ENCODE measurements around the gene EFCAB6. TPM values are rescaled to one million over a fixed set of nuclear protein-coding genes. Genes with fewer than 3 reads are reported as not detected.

EFCAB6 gene
- total and polyA plus RNA-seq, 2 of the 4 experiments (the other 2 are of a cell fraction) = 0.44 to 1.1 TPM

- Histone ChIP-seq H3K14ac (replicated peaks; ENCODE audit: low read depth, low read length) (no peak overlapping the region), H3K4ac (ENCODE audit: low read depth, low read length) (no peak overlapping the region), H2AFZ (replicated peaks; ENCODE audit: low read length, poor library complexity) (no peak overlapping the region), H3K56ac (ENCODE audit: extremely low read depth, insufficient read depth, low read length) (no peak overlapping the region), H3K4me1 (ENCODE audit: control insufficient read depth, insufficient read depth, low read length) (peaks cover 31% of the 10 kb centered on the region), H3K27ac (ENCODE audit: insufficient read depth, low read length) (no peak overlapping the region), H3K36me3 (ENCODE audit: control insufficient read depth, insufficient read depth, low read length) (no peaks in the 10 kb centered on the region), H2BK120ac (ENCODE audit: low read depth, low read length) (no peak overlapping the region), H4K20me1 (ENCODE audit: insufficient read depth, low read length) (no peaks in the 10 kb centered on the region; the same call in 1 of the 2 replicates), H2AK5ac (ENCODE audit: low read depth, low read length) (no peak overlapping the region), H2BK20ac (ENCODE audit: low read depth, low read length) (no peak overlapping the region), H3K9me3 (ENCODE audit: control insufficient read depth, insufficient read depth, low read length) (no peaks in the 10 kb centered on the region), H3K23ac (ENCODE audit: low read depth, low read length) (no peak overlapping the region), H3K4me2 (ENCODE audit: low read depth, low read length) (no peak overlapping the region), H3K18ac (ENCODE audit: low read depth, low read length) (no peak overlapping the region), H4K8ac (ENCODE audit: low read depth in 2 of 2, low read length in 2 of 2) (no peak overlapping the region), H3K9ac (ENCODE audit: low read depth, low read length) (no peak overlapping the region), H3K79me1 (ENCODE audit: low read depth in 1 of 2, low read length in 2 of 2) (no peaks in the 10 kb centered on the region), H2BK15ac (ENCODE audit: low read depth, low read length) (no peak overlapping the region), H4K5ac (ENCODE audit: low read depth, low read length) (no peak overlapping the region), H3K27me3 (ENCODE audit: control insufficient read depth, insufficient read depth, low read length) (no peaks in the 10 kb centered on the region), H4K91ac (ENCODE audit: insufficient read depth, low read depth, low read length) (no peak overlapping the region), H2AK9ac (replicated peaks; ENCODE audit: low read depth, low read length, poor library complexity) (no peak overlapping the region), H3K9me1 (ENCODE audit: insufficient read depth, low read length) (0 out of 2 replicates have a peak, but pooled peaks cover 7% of the 10 kb centered on the region), H2BK5ac (ENCODE audit: low read depth, low read length, poor library complexity, severe bottlenecking) (no peak overlapping the region), H3K4me3 (ENCODE audit: insufficient read depth, low read depth, low read length) (no peak overlapping the region)
- intact Hi-C loops (cut with micrococcal nuclease) (no loop called here), dilution Hi-C loops (cut with HindIII; ENCODE audit: low sequenced_read_pairs, unreplicated experiment) (no loop called here), in situ Hi-C loops (cut with MboI; ENCODE audit: low sequenced_read_pairs) (no loop called here)
- CTCF ChIA-PET = interaction anchor here (1.2 kb wide), 1 partner anchor 439 kb away, joined by 3 read pairs; no protein-coding TSS in a partner anchor
- BruUV-seq (replicated peaks) = no TSS peak
- no peak for TF ChIP-seq CTCF (conservative IDR thresholded peaks at IDR 0.05; ENCODE audit: low read depth, low read length)
- TF ChIP-seq BHLHE40 (IDR thresholded peaks at IDR 0.05; ENCODE audit: low read depth, low read length) = no peak
- TF ChIP-seq ELK1 (IDR thresholded peaks at IDR 0.05; ENCODE audit: borderline replicate concordance, low read depth, low read length) = no peak
- no peak for TF ChIP-seq MAFK (IDR thresholded peaks at IDR 0.05; ENCODE audit: low read depth, low read length)
- TF ChIP-seq NFE2L2 (IDR thresholded peaks at IDR 0.05; ENCODE audit: low read depth, low read length) = no peak
- TF ChIP-seq CEBPB (IDR thresholded peaks at IDR 0.05; ENCODE audit: low read depth, low read length) = no peak
- no peak for TF ChIP-seq SMC3 (IDR thresholded peaks at IDR 0.05; ENCODE audit: low read depth, low read length)
- no peak for TF ChIP-seq FOS (IDR thresholded peaks at IDR 0.05; ENCODE audit: low read depth, low read length)
- TF ChIP-seq POLR2A (IDR thresholded peaks at IDR 0.05; ENCODE audit: low read depth, low read length) = no peak
- TF ChIP-seq MXI1 (IDR thresholded peaks at IDR 0.05; ENCODE audit: borderline replicate concordance, low read depth, low read length) = no peak
- TF ChIP-seq RAD21 (IDR thresholded peaks at IDR 0.05; ENCODE audit: low read length) = no peak
- no peak for TF ChIP-seq RCOR1 (IDR thresholded peaks at IDR 0.05; ENCODE audit: insufficient replicate concordance, low read length)
- no peak for TF ChIP-seq CHD1 (IDR thresholded peaks at IDR 0.05; ENCODE audit: low read depth, low read length)
- TF ChIP-seq USF2 (IDR thresholded peaks at IDR 0.05; ENCODE audit: low read depth, low read length) = no peak
- ATAC-seq (ENCODE audit: low read depth) = no peak
- DNase-seq = no peak
- 88% methylated on average over 7 of the region's 26 CpGs; no CpG with 5 or more reads in 1 of the 2 experiments for WGBS, 2 experiments (ENCODE audit: extremely low coverage in 2 of 2, insufficient read length in 1 of 2)
- POLR2A ChIA-PET (ENCODE audit: unreplicated experiment) = no interaction called here
These were observed 12.8 kb upstream of the EFCAB6 start for GRCh38 chr22:43824724-43825420.
